Fibroblast of skin of left biceps (primary cell): ENCODE results near the gene TMCC1.
"Not testable (repeated sequence)": the region's sequence is repeated elsewhere in the genome, so short reads cannot be mapped to it uniquely, and the experiment has no call there.

ENCODE experiments used
- DNase-seq, 2 experiments: peaks; one replicate each; pipeline ENCODE4 v3.0.0-alpha.2; 2013; ENCODE audit warnings: low read depth in 2 of 2

Gene TMCC1

DNA sequence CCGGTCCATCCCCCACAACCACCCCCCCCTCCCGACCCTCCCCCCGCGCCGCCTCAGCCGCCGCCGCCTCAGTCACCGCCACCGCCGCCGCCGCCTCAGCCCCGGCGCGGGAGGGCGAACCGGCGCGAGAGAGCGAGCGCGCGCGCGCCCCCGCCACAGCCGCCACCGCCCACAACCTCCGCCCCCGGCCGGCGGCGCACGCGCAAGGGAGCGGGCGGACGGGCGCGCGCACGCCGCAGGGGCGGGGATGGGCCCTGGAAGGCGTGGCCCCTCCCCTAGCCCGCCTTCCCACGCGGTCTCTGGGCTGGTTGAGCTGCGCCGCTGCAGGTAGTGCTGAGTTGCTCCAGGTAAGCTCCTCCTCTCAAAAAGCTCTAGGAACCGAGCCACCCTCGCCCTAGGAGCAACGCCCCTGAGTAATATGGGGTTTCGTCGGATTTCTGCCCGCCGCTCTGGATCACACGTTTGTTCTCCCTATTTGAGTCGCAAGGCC lies at the start of gene TMCC1:
Gene TMCC1, minus strand, starts transcription at position 131 of the 490 bp plus-strand sequence.
- DNase-seq, result peak; percentile 51 to 54

GRCh38 chr3:129943020-129943419 lies 49.5 kb upstream of the TMCC1 start:
- DNase-seq, result no peak

DNA sequence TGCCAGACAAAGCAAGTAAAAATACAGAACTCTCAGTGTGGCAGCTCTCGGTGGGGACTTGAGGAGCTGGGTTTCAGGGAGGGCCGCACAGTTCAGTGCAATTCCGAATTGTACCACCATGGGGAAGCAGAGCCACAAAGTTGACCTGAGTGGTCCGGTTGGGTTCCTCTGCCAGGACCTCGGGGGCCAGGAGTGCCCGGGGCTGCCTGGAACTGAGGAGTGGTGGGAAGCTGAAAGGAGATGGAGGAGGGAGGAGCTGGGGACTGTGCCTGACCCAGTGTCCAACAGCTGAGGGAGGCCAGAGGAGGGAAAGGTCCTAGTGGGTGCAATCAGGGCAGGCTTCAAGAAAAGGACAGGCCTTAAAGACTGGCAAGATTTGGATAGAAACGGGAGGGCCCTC lies 48.8 kb upstream of the TMCC1 start:
- peak in 1 of 2 experiments; percentile 5 for DNase-seq

- no peak for DNase-seq
These were observed 46.6 kb upstream of the TMCC1 start for GRCh38 chr3:129940086-129940485.

GRCh38 chr3:129938140-129938930 lies 44.8 kb upstream of the TMCC1 start:
- no peak for DNase-seq

DNA sequence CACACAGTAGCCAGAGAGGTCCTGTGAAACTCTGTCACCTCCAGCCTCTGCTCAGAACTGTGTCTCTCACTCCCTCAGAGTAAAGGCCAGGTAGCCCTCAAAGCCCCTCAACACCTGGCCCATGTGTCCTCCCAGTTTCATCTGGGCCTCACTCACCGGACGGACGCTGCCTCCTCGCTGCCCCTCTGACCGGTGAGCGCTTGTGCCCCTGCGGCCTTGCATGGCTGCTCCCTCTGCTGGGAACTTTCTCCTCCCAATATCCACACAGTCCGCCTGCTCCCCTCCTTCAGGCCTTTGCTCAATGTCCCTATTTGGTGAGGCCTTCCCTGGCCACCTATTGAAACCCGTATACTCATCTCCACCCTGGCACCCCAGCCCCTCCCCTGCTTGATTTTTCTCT lies 44.2 kb upstream of the TMCC1 start:
- no peak for DNase-seq

DNA sequence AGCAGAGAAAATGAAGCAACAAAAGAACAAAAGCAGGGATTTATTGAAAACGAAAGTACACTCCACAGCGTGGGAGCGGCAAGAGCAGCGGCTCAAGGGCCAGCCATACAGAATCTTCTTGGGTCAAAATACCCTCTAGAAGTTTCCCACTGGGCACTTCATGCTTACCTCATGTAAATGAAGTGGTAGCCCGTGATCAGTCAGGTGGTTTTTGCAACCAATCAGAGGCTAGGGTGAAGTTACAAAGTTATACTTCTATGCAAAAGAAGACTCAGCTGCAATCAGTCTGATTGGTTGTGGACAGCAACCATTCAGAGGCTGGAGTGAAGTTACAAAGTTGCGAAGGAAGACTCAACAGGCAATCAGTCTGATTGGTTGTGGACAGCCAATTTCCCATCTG lies 43.2 kb upstream of the TMCC1 start:
- peak; percentile 23 for DNase-seq

- no peak for DNase-seq
These were observed 41.0 kb upstream of the TMCC1 start for GRCh38 chr3:129934234-129935123.

DNA sequence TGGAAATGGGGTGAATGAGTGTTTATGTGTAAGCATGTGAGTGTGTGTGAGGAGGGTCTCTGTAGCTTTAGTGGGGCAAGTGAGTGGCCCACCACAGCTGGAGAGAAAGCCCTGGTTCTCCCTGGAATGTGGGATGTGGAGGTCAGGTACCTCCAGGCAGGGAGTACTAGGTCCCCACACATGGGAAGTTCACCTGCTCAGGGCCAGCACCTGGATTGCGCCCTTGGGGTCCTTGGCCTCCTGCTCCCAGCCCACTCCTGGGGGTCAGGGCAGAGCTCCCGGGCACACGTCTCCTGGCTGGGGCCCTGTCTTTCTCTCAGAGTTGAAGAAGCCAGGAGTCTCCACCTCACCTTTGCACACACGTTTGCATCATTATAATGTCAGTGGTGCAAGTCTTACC lies 40.0 kb upstream of the TMCC1 start:
- DNase-seq, result no peak

DNA sequence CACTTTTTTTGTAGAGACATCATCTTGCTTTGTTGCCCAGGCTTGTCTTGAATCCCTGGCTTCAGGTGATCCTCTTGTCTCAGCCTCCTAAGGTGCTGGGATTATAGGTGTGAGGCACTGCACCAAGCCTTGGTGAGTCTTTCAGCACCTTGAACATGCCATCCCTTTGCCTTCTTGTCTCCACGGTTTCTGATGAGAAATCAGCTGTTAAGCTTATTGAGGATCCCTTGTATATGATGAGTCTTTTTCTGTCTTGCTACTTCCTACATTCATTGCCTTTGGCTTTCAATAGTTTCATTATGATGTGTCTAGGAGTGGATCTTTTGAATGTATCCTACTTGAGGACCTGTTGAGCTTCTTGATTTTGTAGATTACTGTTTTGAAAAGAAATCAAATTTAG lies 35.9 kb upstream of the TMCC1 start:
- no peak for DNase-seq

DNA sequence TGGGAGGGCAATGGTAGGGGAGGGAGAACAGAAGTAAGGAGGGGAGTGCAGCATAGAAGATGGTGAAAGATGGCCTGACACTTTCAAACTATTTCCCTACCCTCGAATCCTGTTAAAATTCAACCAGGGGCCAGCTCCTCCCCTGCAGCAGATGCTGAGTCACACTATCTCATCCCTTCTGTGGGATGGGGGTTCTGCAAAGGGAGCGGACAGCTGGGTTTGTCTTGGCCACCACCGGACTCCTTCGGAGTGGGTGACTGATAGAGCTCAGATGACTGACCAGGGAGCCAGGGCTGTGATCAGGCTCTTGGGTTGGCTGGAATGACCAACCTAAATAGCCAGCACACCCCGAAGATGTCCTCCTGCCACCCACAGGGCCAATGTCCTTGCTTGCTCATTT lies 33.6 kb upstream of the TMCC1 start:
- DNase-seq, result no peak

GRCh38 chr3:129919806-129920205 lies 26.3 kb upstream of the TMCC1 start:
- DNase-seq, result no peak

- no peak for DNase-seq
These were observed 25.8 kb upstream of the TMCC1 start for GRCh38 chr3:129919357-129919756.

DNA sequence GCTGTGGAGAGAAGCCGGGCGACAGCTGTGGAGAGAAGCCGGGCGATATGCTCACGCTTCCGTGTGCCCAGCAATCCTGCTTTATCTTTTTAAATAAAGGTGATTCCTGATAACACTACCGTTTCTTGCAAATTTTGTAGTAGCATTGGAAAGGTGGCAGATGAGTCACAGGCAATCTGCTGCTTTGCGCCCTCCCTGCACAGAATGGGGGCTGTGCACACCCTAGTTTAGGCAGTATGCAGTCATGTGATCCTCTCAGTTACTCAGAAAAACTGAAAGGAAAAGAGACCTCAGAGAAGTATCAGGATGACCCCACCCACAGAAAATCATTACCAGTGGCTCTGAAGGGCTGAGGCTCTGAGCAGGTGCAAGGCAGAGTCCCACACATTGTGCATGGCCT lies 24.9 kb upstream of the TMCC1 start:
- DNase-seq, result no peak

DNA sequence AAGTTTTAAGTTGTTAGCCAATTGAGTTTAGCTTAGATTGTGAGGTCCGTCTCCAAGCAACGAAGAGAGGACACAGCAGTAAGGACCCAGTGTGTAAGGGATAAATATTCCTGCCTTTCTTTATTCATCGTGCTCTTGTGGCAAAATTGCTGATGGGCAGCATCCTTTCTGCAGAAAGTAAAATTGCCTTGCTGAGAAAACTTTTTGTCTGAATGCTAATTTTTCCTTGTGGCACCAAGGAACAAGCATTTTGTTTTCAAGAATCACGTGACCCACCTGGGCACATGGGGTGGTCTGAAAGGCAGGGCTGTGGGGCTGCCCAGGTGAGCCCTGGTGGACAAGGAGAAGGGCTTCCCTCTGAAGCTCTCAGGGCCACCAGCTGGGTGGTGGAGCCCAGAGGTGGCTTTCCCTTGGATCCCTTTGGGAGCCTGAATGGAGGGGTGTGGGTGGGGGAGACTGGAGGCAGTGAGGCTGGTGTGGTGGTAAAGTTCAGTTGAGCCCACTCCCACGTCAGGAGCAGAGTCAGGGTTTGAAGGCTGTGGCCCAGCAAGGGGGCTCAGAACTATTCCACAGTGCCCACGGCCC lies 24.0 kb upstream of the TMCC1 start:
- DNase-seq, result no peak

DNA sequence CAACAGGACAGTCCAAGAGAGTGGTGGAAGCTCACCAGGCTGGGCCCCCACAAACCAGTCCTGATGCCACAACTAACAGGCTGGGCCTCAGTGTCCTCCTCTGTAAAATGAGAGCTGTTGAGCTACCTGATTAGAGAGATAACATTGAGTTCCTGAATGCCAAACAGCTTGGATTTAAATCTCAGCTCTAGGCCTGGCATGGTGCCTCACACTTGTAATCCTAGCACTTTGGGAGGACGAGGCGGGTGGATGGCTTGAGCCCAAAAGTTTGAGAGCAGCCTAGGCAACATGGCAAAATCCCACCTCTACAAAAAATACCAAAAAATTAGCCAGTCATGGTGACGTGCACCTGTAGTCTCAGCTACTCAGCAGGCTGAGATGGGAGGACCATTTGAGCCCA lies 20.1 kb upstream of the TMCC1 start:
- no peak for DNase-seq

- no peak for DNase-seq
These were observed 17.9 kb upstream of the TMCC1 start for GRCh38 chr3:129911261-129911861.

- DNase-seq, result not testable (repeated sequence)
These were observed 15.7 kb upstream of the TMCC1 start for GRCh38 chr3:129909235-129909634.

GRCh38 chr3:129908417-129908816 lies 14.9 kb upstream of the TMCC1 start:
- DNase-seq, result no peak

DNA sequence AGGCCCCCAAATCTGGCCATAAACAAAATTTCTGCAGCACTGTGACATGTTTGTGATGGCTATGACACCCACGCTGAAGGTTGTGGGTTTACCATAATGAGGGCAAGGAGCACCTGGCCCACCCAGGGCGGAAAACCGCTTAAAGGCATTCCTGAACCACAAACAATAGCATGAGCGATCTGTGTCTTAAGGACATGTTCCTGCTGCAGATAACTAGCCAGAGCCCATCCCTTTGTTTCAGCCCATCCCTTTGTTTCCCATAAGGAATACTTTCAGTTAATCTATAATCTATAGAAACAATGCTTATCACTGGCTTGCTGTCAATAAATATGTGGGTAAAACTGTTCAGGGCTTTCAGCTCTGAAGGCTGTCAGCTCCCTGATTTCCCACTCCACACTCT lies 7.8 kb upstream of the TMCC1 start:
- DNase-seq, result not testable (repeated sequence)

GRCh38 chr3:129897026-129897425 lies 3.5 kb upstream of the TMCC1 start:
- no peak for DNase-seq
